Stimulated activated CD8-positive, alpha-beta memory T cell treated with anti-CD3 and anti-CD28 coated beads, Interleukin-15, amount 100 ng/mL, for 1 hour (primary cell): Measurements from ENCODE around the gene SAMSN1.
"Not testable (repeated sequence)": the region's sequence is repeated elsewhere in the genome, so short reads cannot be mapped to it uniquely, and the experiment has no call there.

Experiments used
- DNase-seq: peaks from one replicate; pipeline ENCODE4 v3.0.0-alpha.2; 2020; ENCODE audit warnings: low read depth

The SAMSN1 gene

DNA sequence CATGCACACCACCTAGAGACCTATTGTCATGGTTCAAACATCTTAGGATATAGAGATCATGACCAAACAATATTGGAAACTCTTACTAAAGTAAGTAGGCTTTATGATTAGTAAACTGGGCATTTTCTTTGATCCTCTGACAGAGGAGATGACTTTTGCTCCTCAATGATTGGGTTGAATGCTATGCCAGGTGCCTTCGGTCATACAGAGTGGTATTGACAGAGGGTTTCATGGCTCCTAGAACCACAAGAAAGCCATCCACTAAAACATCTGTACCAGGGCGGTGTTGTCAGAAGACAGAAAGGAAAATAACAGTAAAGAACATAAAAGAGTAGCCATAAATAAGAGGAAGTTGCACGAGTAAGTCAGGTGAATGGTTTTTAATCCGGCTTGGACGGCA lies 20.8 kb upstream of the SAMSN1 start:
- DNase-seq = no peak

DNA sequence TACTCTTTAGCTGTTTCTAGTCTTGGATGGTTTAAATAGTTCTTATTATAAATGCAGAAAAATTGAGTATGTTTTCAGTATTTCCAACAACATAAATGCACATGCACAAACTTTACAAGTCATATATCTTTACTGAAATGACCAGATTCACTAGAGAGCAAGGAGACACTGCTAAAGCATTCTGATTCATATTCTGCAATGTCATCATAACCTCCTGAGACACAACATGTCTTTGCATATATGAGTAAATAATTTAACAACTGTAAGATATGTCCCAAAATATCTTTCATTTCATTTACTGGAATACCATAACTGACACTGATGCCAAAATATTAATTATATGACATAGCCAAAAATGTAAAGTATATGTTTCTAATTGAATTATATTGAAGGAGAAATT lies 16.8 kb upstream of the SAMSN1 start:
- DNase-seq = no peak

DNA sequence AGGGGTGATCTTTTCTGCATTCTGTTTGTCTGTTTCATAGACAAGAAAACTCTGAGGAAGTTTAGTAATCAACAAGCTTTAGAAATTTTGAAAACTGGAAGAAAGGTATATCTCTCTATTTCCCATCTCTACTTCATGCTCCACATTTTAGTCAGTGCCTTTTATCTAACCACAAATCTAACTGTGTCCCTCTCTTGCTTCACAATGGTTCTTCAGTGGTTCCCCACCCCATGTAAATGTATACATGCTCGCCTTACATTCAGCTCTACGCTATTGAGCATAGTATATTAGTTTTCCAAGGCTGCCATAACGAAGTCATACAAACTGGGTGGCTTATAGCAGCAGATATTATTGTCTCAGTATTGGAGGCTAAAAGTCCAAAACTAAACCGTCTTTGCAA lies 14.4 kb upstream of the SAMSN1 start:
- DNase-seq = no peak

DNA sequence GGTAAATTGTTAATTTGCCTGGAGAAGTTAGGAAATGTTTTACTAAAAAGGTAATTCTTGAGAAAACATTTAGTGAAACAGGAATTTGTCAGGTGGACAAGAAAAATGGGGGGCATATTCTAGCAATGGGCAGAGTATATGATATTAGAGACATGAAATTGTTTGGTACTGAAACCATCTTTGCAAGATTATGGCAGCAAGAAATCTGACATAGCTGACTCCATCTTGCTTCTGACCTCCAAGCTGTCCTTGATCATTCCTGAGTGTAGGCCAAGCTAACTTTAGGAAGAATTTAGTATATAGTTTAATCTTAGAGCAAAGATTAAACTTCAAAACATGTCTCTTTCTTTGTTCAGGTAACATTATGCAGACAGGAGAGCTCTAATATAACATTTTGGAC lies 14.0 kb upstream of the SAMSN1 start:
- no peak for DNase-seq

DNA sequence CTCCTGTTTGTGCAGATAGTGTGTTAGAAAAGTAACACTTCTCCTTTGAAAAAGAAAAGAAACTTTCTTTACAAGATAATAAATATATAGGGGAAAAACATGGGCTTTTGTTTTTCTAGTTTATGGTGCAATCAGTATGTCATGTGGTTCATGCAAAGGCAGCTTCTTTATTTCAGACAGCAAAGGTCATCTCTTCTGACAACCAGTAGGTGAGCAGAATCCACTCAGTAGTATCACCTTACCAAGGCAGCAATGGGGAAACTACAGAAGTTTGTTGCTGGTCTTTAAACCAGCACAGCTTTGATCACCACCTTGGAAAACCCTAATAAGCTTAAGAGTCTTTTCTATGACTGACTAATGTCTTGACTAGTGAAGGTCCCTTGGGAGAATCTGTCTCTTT lies 13.0 kb upstream of the SAMSN1 start:
- DNase-seq = no peak

DNA sequence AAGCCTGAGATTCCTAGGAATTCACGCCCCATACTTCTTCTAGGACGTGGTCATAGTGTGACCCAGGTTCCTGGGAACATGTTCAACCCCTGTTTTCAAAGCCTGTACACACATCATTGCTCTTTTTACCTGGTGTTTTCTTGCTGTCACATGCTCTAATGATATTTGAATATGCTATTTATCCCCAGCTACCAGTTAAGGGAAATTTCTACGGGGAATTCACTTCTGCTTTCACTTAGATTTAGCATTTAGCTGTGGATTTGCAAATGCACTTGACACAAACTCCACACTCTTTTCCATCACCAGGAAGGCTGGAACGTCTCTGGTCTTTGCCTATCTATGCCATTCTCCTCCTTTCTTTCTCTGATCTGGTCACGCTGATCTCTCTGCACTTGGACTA lies 11.3 kb upstream of the SAMSN1 start:
- DNase-seq = no peak

DNA sequence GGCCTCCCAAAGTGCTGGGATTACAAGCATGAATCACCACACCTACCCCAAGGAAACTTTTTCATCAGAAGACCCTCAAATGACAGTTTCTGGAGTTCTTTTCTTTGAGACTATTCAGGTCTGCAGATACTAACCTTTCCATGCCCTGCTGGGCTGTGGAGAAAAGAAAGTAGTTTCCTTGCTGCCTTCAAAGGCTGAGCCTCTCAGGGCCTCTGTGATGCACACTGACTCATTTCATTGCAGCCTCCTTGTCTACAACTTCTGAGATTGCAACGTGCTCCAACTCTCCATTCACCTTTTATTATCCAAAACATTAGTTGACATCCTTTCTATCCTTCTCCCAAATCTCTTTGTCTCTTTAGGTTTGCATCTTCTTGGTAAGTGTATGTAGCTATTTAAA lies 8.8 kb upstream of the SAMSN1 start:
- DNase-seq = no peak

DNA sequence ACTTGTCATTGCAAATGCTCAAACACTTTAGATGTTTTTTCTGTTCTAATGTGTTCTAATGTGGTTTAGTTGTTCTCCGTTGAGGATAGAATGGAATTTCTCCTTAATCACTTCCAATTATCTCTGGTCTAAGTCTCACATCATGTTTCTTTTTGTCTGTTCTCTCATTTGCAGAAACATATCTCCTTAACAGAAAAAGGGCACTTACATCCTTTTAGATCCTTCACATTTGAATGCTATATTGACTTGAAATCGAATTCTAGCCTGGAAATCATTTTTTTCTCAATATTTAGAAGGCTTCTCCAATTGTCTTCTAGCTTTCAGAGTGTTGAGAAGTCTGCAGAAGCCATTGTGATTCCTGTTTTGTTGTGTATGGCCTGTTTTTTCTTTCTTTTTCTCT lies 7.3 kb upstream of the SAMSN1 start:
- DNase-seq = no peak

DNA sequence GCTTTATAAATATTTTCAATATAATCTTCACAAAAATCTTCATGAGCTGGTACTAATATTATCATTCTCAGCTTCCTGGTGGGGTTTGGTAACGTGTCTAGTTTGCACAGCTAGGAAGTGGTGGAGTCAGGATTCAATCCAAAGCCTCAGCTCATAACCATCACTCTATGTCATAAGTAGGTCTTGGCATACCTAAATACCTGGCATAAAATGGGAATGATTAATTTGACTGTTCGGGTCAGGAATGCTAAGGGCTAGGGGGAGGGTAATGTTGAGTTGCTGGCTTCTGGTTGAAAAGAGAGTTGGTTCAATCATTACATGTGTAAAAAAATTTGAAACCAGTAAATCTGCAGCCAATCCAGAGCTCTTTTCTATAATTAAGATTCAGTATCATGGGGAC lies 5.6 kb upstream of the SAMSN1 start:
- no peak for DNase-seq

DNA sequence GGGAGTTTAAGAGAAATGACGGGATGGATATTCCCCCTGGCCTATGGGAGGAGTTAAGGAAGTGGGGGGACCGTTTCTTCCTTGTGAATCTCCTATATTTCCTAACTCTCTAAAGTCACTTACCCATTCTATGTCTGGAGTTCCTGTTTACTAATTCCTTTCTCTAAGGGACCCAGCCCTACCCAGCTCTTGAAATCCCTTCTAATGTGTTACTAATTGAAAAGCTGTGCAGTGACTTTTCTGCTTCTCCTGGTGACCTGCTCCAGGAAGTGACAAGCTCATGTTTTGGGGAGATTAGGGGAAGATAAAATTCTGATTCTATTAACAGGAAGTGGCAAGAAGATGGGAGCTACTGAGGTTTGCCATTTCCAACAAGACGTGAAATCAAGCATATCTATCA lies 4.0 kb upstream of the SAMSN1 start:
- no peak for DNase-seq

DNA sequence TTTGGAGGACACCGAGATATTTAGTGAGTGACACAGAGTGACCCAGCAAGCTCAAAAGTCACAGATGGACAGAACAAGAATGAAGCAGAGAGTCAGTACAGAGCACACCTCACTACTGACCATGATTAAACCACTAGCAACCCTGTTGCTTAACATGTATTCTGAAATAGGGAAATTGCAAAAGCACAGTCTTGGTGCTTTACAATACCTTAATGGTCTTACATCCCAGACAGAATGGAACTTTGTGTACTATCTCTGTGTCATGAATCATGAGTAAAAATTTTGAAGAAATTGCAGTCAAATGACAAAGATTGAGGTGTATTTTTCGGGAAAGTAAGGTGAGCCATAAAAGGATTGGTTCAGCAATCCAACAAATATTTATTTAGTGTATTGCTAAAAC lies 2.7 kb upstream of the SAMSN1 start:
- no peak for DNase-seq

DNA sequence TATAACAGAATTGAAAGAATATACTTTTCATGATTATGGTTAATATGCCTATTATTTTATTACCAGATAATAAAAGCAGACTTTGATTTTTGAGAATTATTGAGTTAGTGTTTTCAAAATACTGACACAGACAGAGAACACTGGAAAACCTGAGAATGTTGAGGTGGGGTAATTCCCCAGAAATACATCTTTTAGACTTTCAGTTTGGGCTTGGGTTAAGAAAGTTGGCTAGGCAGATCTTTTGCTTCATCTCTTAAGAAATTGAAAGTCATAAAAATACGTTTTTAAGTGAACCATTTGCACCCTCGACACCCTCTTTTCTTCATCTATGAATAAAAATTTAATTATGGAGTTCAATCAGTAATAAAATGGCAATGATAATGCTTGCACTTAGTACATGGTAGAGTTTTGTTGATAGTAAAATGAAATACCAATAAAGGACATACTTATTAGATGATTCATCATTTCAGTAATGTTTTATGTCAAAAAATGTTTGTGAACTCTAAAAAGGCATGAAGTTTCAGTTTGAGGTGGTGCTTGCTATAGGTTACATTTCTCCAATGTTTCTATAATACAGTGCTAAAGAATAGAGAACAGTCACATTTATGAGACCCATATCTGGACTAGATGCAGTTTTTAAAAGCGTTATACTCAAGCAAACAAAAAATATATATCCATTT lies 1.9 kb upstream of the SAMSN1 start:
- no peak for DNase-seq

DNA sequence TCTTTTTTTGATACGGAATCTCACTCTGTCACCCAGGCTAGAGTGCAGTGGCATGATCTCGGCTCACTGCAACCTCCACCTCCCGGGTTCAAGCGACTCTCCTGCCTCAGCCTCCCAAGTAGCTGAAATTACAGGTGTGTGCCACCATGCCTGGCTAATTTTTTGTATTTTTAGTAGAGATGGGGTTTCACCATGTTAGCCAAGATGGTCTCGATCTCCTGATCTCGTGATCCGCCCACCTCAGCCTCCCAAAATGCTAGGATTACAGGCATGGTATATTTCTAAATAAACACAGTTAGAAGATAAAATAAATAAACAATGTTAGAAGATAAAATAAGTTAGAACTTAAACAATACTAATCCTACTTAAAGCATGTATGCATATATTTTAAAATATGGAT lies 604 bp upstream of the SAMSN1 start:
- DNase-seq = not testable (repeated sequence)

DNA sequence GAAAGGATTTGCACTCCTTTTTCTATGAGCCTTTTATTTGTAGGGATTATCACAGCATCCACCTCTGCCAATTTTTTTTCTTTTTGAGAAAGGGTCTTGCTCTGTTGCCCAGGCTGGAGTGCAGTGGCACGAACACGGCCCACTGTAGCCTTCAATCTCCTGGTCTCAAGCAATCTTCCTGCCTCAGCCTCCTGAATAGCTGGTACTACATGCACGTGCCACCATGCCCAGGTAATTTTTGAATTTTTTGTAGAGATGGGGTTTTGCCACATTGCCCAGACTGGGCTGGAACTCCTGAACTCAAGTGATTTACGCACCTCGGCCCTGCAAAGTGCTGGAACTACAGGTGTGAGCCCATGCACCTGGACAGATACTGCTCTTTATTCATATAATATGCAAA lies 2.1 kb downstream of the SAMSN1 start:
- no peak for DNase-seq

DNA sequence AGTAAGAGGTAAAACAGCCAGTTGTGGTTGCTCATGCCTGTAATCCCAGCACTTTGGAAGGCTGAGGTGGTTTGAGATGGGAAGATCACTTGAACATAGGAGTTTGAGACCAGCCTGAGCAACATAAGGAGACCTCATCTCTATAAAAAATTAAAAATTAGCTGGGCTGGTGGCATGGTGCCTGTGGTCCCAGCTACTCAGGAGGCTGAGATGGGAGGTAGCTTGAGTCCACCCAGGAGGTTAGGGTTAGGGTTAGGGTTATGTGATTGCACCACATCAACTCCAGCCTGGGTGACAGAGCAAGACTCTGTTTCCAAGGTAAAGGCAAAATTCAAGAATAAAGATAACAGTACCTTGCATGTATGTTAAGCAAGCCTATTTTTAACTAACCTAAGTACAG lies 3.5 kb downstream of the SAMSN1 start:
- no peak for DNase-seq

DNA sequence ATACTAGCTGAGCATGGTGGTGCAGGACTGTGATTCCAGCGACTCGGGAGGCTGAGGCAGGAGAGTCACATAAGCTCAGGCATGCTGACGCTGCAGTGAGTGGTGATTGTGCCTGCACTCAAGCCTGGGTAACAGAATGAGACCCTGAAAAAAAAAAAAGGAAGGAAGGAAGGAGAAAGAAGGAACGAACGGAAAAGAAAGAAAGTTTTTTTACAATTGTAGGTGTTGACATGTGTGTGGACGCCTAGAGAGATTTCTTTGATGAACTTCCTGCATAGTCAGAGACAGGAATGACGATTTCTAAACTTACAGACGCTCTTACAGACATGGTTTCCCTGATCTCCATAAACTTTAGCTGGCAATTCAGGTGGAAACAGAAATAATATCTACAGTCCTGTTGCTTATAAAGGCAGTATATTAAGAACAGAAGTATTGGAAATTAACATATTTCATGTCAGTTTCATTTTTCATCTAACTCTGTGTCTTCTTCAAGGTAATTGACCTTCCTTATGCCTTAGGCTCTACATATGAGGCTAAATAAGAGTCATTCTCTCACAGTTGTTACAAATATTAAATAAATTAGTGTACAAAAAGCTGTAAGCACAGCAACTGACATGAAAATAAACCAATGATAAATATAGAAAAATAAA lies 4.1 kb downstream of the SAMSN1 start:
- no peak for DNase-seq

DNA sequence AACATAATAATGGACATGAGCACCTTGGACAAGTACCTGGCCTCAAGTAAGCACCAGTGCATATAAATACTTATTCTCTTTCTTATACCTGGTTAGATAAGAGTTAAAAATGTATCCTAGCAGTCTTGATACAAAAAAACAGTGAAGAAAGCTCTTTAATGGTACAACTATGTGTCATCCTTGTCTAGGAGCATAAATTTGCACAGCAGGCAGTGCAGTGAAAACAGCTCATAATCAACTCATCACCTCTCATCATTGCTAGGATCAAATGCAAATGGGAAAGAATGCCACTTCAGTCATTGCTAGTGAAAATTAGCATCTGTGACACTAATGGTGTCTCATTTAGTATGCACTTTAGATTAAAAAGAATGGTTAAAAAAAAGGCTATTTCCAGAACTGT lies 7.6 kb downstream of the SAMSN1 start:
- no peak for DNase-seq

DNA sequence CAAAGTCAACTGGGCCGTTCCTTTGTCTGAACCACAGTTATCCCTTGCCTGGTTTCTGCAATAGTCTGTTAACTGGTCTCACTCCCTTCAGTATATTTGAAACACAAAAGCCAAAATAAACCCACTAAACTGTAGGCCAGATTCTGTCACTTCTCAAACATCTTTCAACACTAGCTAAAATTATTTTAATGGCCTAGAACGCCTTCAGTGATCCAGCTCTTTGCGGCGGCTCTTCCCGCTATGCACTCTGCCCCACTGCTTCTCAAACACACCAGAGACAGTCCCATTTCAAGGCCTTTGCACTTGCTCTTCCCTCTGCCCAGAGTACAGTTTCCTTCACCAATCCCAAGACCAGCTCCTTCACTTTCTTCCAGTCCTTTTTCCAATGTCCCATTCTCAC lies 9.2 kb downstream of the SAMSN1 start:
- no peak for DNase-seq

DNA sequence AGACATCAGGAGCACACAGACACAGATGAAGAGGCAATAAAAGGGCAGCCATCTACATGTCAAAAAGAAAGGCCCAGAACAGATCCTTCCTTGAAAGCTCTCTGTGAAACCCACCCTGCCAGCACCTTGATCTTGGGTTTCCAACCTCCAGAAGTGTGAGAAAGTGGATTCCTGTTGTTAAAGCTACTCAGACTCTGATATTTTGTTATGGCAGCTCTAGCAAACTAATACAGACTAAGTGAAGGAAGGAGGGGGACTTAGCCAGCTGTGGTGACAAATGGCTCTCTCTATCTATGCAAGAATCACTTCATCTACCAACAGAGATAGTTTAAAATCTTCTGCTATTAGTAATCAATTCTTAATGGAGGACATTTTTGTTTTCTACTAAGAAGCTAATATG lies 10.4 kb downstream of the SAMSN1 start:
- DNase-seq = no peak

DNA sequence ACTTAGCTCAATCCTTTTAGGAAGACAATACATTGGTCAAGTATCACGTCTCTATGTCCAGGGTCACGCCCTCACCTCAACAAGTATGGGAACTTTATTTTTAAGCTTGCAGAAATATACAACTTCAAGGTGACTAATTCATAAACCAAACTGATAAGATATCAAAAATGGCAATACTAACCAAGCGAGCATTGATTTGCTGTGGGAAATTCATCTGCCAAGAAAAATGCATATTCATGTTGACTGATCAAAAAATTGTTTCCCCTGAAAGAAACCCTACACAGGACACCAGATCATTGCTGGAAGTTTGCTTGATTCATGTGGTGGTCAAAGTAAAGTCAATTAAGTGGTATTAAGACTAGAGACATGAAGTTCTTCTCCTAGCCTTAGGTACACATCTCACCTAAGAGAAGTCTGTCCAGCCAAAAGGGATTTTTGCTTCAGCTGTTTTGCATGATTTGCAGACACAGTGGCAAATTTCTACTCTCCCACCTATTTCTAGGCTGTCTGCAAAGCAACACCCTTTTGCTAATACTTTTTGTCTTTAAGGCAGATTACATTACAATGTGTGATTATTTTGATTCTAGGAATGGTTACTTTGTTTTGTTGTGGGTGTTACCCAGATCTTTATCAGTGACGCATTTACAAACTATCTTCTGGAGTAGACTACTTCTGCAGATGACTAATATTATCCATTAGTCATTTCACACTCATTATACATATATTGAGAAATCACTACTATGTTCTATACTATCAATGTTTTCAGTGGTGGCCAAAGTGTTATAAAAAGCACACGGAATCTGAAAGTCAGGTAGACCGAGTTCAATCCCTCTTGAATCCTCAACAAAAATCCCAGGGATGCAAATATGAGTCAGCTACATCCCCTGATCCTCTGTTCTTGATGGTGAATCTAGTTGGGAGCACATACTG lies 12.4 kb downstream of the SAMSN1 start:
- DNase-seq = no peak

DNA sequence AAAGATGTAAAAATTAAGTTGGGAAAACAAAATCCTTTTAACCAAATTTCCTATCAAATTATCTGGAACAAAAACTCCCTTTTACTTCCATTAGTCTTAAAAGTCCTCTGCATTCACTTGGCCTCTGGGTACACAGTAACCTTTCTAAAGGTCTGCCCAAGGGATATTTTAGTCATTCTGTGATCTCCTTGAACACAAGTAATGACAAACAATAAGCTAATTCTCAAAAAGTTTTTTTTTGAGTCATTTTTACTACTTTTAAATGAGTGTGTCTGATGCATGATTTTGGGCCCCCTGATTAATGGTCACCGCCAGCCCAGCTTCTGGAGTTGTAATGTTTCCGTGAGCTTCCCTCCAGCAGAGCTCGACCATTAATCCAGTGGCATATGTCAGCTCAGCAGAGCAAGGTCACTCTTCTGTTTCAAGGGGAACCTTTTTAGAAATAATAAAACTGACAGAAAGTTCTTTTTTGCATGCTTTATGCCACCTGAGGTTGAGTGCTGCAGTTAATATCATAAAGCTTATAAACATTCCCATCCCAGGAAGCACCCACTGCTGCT lies 14.3 kb downstream of the SAMSN1 start:
- DNase-seq = no peak

DNA sequence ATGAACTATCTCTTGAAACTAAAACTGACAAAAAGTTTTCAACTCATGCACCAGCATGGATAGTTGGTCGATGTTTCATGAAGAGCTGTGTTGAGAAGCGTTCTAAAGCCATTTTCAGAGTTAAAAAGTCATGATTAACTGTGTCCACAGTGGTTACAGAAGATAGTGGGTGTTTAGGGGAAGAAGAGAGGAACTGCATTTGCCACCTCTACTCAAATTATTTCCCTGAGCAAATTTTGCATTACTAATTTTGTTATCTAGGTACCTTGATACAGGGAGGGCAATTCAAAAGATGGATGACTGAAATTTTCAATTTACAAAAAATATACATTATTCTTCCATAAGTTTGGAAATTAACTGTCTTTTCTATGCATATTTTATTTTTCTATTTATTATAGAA lies 15.5 kb downstream of the SAMSN1 start:
- DNase-seq = no peak

DNA sequence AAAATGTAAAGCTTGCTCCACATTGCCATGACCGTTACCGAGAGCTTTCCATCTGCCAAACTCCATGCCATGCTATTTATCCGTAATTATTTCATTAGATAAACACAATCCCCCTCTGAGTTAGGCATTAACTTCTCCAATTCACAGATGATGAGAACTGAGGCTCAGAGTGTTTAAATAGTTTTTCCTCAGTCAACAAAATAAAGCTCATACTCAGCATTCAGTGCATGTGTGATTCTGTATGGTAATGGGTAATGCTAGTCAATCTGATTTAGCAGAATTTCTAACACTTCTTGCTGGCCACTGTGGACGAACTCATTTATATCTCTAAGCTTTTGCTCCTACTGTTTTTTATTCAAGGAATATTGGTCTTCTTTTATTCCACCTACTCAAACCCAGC lies 17.3 kb downstream of the SAMSN1 start:
- no peak for DNase-seq
